Lower lobe of right lung (tissue), 2 donors: Measurements from ENCODE around the gene FNBP1. TPM values are rescaled to one million over a fixed set of nuclear protein-coding genes. Genes with fewer than 3 reads are reported as not detected.

Experiments used
- ATAC-seq, 2 donors: fragments of 200-7000 bp; cut with Tn5 transposase; one replicate each; pipeline ENCODE4 v1.9.1; 2020 to 2022; ENCODE audit warnings: mild to moderate bottlenecking in 2 of 2, moderate library complexity in 2 of 2
- DNase-seq: peaks from one replicate; pipeline ENCODE4 v3.0.0-alpha.2; 2020
- H3K27ac ChIP-seq: fragments of 200-600 bp; one replicate; pipeline ENCODE4 v1.8.0; 2022
- H3K27me3 ChIP-seq: fragments of 200-600 bp; one replicate; pipeline ENCODE4 v1.8.0; 2022; ENCODE audit warnings: low read depth
- H3K36me3 ChIP-seq: fragments of 200-600 bp; one replicate; pipeline ENCODE4 v1.8.0; 2022; ENCODE audit warnings: mild to moderate bottlenecking
- H3K4me1 ChIP-seq: fragments of 200-600 bp; one replicate; pipeline ENCODE4 v1.8.0; 2022
- H3K4me3 ChIP-seq: fragments of 200-600 bp; one replicate; pipeline ENCODE4 v1.8.0; 2022; ENCODE audit warnings: mild to moderate bottlenecking
- H3K9me3 ChIP-seq: fragments of 200-600 bp; one replicate; pipeline ENCODE4 v1.8.0; 2022
- intact Hi-C: fragments of 100-400 bp; cut with DNase I; formaldehyde crosslinking; loops from one replicate; pipeline ENCODE4 v1.11.0; 2022
- total RNA-seq: library from RNA; stranded (reverse); fragmentation: NEBNext Ultra II Directional; extraction: Animal tissue kit (Norgen Biotek cat#: 25700); gene quantifications from one replicate; pipeline ENCODE4 v1.2.1, GENCODE V29; 2021
- TF ChIP-seq, protein P1 (sequence below): fragments of 200-600 bp; IDR thresholded peaks from one replicate; pipeline ENCODE4 v1.8.0; 2022; ENCODE audit warnings: antibody characterized with exemption, mild to moderate bottlenecking
- donor health status: DM: no; HTN: yes; CAD: no; lungs with severe emphysema.

The FNBP1 gene
- total RNA-seq, 1 donor from 2014 or later = 61.1 TPM

DNA sequence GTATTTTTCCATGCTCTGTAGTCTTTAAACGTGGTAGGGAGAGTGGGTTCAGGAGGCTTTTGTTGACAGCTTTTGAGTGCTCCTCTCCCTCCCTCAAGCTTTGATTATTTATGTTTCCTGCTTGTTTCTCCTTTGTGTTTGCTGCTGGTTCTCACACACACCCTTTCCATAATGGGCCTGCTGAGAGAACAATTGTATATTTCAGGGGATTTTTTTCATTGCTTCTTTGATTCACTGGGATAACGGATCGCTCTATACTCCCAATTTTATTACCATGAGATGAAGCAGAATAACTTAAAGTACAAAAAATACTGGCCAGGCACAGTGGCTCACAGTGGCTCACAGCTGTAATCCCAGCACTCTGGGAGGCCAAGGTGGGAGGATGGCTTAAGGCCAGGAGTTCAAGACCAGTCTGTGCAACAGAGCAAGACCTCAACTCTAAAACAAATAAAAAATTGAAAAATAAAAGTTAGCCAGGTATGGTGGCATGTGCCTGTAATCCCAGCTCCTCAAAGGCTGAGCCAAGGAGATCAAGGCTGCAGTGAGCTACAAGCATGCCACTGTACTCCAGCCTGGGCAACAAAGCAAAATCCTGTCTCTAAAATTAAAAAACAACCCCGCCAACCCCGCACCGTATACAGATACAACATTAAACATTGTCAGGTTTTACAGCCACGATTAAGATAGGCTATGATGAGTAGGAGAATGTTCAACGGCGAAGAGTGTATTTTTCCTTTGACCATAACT is 140.8 kb downstream of the FNBP1 start:
- Histone ChIP-seq H3K9me3 (no peaks in the 10 kb centered on the region), H3K27ac (no peak overlapping the region), H3K4me3 (no peak overlapping the region), H3K27me3 (no peaks in the 10 kb centered on the region), H3K36me3 (peaks cover 73% of the 10 kb centered on the region), H3K4me1 (peaks cover 8% of the 10 kb centered on the region)
- DNase-seq (no peak), ATAC-seq (no peak)
- TF ChIP-seq, protein P1, sequence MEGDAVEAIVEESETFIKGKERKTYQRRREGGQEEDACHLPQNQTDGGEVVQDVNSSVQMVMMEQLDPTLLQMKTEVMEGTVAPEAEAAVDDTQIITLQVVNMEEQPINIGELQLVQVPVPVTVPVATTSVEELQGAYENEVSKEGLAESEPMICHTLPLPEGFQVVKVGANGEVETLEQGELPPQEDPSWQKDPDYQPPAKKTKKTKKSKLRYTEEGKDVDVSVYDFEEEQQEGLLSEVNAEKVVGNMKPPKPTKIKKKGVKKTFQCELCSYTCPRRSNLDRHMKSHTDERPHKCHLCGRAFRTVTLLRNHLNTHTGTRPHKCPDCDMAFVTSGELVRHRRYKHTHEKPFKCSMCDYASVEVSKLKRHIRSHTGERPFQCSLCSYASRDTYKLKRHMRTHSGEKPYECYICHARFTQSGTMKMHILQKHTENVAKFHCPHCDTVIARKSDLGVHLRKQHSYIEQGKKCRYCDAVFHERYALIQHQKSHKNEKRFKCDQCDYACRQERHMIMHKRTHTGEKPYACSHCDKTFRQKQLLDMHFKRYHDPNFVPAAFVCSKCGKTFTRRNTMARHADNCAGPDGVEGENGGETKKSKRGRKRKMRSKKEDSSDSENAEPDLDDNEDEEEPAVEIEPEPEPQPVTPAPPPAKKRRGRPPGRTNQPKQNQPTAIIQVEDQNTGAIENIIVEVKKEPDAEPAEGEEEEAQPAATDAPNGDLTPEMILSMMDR = no peak
- intact Hi-C loops = no loop called here

DNA sequence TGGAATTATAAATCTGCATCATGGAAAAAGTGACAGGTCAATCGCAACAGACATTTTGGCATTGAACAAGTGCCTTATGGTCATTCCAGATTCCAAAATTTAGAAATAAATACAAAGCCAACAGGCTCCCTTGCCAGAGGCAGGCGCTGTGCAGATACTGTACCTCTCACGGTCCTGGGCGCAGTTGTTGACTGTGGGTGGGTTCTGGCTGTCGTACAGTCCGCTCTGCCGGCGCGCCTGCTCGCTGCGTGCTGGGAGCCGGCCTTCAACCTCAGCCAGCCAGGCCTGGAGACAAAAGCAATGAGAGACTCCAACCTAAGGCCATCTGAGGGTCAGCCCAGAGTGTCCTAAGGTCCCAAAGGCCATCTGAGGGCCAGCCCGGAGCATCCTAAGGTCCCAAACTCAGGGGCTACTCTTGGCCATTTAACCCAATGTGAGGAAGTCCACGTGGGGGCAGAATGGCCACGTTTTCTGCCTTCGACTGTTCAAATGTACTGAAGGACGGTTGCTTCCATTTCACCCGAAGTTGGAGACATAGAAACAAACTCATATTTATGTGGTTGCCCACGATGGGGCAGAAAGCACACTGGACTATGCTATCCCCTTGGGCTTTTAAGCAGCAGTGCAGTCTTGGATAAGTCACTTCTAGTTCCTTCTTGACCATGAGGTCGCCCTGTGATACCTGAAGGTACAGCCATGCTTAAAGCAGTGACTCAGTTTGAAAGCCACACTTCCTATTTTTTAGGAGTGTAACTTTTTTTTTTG is 142.5 kb downstream of the FNBP1 start:
- intact Hi-C loops = no loop called here
- Histone ChIP-seq H3K9me3 (no peaks in the 10 kb centered on the region), H3K27ac (no peak overlapping the region), H3K4me3 (no peak overlapping the region), H3K4me1 (peaks cover 8% of the 10 kb centered on the region), H3K27me3 (no peaks in the 10 kb centered on the region), H3K36me3 (peaks cover 79% of the 10 kb centered on the region)
- TF ChIP-seq, protein P1 = no peak
- ATAC-seq (peak in 1 of 2 donors; percentile 17), DNase-seq (no peak)

DNA sequence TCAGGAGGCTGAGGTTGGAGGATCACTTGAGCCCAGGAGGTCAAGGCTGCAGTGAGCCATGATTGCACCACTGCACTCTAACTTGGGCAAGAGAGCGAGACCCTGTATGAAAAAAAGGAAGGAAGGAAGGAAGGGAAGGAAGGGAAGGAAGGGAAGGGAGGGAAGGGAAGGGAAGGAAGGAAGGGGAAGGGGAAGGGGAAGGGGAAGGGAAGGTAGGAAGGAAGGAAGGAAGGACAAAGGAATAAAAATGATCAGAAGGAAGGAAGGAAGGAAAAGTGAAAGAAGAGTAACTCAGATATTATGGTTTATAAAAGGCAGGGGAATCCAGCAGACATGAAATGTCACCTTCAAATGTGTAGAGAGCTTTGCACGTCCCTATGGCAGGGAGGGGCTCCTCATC is 143.4 kb downstream of the FNBP1 start:
- no peaks in the 10 kb centered on the region for H3K27me3 ChIP-seq
- H3K36me3 ChIP-seq = peaks cover 84% of the 10 kb centered on the region
- intact Hi-C loops = no loop called here
- no peak overlapping the region for H3K4me3 ChIP-seq
- H3K27ac ChIP-seq = no peak overlapping the region
- H3K4me1 ChIP-seq = peaks cover 8% of the 10 kb centered on the region
- TF ChIP-seq, protein P1 = no peak
- DNase-seq (no peak), ATAC-seq (no peak)
- no peaks in the 10 kb centered on the region for H3K9me3 ChIP-seq

DNA sequence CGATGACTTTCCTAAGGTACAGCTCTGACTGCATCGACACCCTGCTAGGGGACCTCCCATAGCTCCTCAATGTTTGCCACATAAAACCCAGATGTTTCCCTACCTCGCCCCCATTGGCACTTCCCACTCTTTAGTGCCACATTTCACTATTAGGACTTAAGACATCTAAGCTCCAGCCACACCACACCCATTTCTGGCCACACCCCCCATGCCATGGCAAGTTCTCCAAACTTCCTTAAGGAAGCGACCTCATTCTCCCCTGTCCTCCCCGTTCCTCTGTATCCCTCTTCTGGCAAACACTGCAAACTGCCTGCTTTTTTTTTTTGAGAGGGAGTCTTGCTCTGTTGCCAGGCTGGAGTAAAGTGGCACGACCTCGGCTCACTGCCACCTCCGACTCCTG is 144.8 kb downstream of the FNBP1 start:
- TF ChIP-seq, protein P1 = no peak
- DNase-seq (no peak), ATAC-seq (peak; percentile 36 to 49)
- H3K27ac ChIP-seq = no peak overlapping the region
- H3K36me3 ChIP-seq = peaks cover 79% of the 10 kb centered on the region
- no peaks in the 10 kb centered on the region for H3K9me3 ChIP-seq
- no peak overlapping the region for H3K4me3 ChIP-seq
- intact Hi-C loops = no loop called here
- no peaks in the 10 kb centered on the region for H3K27me3 ChIP-seq
- H3K4me1 ChIP-seq = peaks cover 8% of the 10 kb centered on the region

DNA sequence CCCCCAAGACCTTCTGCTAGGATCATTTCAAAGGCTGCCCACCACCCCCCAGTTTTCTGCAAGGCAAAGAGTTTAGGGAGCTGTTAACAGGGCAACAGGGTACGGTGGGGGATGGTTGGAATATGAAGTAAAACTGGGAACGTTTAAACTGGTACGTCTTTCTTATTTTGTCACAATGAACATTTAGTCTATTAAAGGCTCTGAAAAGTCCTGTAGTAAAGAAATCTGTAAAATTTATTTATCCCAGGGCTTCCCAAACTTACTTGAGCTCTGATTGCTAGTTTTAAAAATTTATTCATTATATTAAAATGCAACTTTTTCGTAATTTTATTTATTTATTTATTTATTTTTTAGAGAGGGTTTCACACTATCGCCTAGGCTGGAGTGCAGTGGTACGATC is 145.7 kb downstream of the FNBP1 start:
- no peak overlapping the region for H3K27ac ChIP-seq
- intact Hi-C loops = no loop called here
- no peaks in the 10 kb centered on the region for H3K9me3 ChIP-seq
- H3K27me3 ChIP-seq = no peaks in the 10 kb centered on the region
- peaks cover 12% of the 10 kb centered on the region for H3K4me1 ChIP-seq
- H3K4me3 ChIP-seq = no peak overlapping the region
- peaks cover 69% of the 10 kb centered on the region for H3K36me3 ChIP-seq
- ATAC-seq (no peak), DNase-seq (no peak)
- TF ChIP-seq, protein P1 = no peak
